HS-27A (cell line): ENCODE measurements around the gene TLCD3A.
A peak's percentile ranks its signal among the peaks of the same experiment; 100 is the strongest.
"Not testable (repeated sequence)": the region's sequence is repeated elsewhere in the genome, so short reads cannot be mapped to it uniquely, and the experiment has no call there.

Experiments used
- DNase-seq: peaks from one replicate; pipeline ENCODE4 v3.0.0-alpha.2; 2012; ENCODE audit warnings: low read depth, missing footprints

Gene TLCD3A

DNA sequence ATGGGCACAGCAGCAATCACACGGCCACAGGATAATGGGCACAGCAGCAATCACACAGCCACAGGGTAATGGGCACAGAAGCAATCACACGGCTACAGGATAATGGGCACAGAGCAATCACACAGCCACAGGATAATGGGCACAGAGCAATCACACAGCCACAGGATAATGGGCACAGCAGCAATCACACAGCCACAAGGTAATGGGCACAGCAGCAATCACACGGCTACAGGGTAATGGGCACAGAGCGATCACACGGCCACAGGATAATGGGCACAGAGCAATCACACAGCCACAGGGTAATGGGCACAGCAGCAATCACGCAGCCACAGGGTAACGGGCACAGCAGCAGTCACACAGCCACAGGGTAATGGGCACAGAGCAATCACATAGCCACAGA lies 17.0 kb downstream of the TLCD3A start:
- not testable (repeated sequence) for DNase-seq

GRCh38 chr17:750431-751037 lies 18.1 kb downstream of the TLCD3A start:
- no peak for DNase-seq

DNA sequence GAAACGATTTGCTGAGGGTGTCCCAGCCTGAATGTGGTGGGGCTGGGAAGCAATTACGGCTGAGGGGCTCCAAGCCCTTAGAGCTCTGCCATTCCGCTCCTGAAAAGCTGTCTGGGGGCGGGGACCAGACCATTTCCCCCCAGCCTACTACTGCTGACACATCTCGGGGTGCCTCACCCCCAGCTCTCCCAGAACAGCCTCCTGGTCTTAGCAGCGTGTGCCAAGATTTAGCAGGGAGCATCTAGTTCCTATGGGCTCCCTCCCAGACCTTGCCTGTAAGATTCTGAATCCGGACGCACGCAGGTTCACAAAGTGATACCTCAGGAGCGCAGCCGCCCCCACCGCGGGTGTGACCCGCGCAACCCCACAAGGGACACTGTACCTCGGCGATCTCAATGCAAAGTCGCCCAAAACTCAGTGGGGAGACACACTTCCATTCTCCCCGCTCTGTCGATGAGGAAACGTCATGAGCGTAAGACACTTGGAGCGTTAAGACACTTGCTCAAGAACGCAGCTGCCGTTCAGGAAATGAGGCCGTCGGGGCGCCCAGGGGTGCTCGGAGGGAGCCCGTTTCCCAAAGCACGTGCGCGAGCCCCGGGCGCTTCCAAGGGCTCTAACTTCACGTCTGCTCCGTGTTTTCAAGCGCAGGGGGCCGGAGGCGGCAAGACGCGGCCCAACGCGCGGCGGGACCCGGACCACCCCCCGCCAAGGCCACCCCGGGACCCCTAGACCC lies 19.0 kb downstream of the TLCD3A start:
- DNase-seq: no peak

- peak; percentile 40 for DNase-seq
Observed at GRCh38 chr17:752002-752619, 19.7 kb downstream of the TLCD3A start, which contains the start of gene GEMIN4. TSS of gene GEMIN4 (minus strand) at chr17:752264. CDS start at chr17:752142, 122 bp downstream.

GRCh38 chr17:752620-753219 lies 20.3 kb downstream of the TLCD3A start:
- DNase-seq: no peak

GRCh38 chr17:753418-753817 lies 21.0 kb downstream of the TLCD3A start:
- DNase-seq: no peak

GRCh38 chr17:755319-755961 lies 23.0 kb downstream of the TLCD3A start:
- DNase-seq: not testable (repeated sequence)

DNA sequence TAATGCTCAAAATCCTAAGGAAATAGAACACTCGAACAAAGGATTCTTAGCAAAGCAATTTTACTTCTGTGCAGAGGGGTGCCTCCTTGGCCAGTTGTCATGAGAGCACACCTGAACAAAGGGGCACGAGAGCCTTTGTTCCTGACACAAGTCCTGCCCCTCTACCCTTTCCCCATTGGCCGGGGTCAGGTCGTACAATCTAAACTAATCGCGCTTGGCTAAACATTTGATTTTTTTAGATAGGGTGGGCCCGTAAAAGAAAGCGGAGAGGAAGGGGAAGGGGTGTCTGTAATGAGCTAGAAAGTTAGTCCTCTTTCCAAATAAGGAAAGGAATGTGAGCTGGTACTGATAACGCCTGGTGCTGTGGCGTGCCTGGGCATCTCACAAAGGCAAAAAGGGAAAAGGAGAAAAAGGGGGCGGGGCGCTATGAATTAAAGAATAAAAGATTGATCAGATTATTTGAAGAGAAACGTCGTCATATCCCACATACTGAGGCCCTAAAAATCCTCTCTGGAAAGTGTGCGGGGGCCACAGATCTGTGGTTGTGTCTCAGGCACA lies 23.7 kb downstream of the TLCD3A start:
- not testable (repeated sequence) for DNase-seq

- DNase-seq: no peak
Observed at GRCh38 chr17:759964-760363, 27.6 kb downstream of the TLCD3A start.

DNA sequence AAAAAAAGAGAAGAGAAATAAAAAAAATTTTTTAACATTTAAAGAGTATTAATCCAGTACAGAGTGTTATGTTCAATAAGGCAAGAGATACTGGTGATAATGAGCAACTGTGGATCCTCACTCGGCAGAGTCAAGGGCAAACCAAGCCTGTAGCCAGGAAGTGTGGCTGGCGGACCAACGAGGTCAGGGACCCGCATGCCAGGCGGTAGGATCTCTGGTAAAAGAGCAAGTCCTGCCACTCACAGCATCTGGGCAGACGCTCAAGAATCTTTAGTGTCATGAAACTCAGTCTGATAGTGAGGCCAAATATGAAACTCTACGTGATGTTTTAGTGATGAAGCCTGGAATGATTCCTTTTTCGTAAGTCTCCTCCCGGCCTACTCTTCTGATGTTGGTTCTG lies 28.0 kb downstream of the TLCD3A start:
- no peak for DNase-seq

- no peak for DNase-seq
Observed at GRCh38 chr17:767076-767475, 34.7 kb downstream of the TLCD3A start.

- DNase-seq: no peak
Observed at GRCh38 chr17:773016-773415, 40.6 kb downstream of the TLCD3A start.

DNA sequence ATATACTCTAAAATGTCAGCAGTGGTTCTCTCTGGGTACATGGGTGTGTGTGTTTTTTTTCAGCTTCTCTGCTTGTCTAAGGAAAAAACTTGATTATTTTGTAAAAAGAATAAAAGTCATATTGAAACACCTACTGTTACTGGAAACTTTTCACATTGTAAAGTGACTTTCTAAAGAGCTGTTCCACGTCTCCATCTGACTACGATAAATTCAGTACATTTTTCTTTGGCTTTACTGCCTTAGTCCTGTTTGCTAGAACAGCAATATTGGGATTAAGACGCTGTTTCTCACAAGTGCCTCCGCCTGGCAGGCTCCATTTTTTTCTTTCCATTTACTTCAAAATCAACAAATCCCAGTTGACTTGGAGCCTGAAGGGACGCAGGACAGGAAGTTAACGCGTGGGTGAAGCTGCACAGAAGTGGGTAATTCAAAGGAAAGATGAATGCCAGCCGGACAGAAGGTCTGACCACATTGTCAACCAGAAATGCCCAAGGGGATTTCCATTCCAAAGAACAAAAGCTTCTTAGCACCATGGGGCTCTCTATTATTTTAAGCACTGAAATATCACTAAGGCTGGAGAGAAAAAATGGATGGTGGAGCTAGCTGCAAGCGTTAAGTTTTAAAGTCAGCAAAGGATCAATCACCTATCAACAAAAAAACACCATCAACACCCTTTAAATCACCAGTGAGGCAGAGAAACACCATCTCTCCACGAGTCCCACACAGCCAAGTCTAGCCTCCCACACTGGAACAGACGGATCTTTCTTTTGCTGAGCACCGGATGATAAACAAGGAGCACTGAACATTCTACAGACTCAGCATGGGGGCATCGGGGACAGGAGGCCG lies 41.3 kb downstream of the TLCD3A start:
- DNase-seq: no peak

DNA sequence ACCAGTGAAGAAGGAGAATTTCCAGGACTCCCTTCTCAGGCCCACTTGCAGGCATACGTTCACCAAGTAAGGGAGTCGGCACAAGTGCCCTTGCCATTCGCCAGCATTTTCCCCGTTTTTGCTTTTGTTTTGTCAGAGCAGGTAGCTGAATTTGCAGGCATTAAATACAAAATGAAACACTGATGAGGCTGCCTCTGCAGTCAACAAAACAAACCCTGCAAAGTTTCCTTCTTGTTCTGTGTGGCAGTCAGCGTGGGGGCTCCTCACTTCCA lies 41.9 kb downstream of the TLCD3A start:
- no peak for DNase-seq

- DNase-seq: no peak
Observed at GRCh38 chr17:778096-778495, 45.7 kb downstream of the TLCD3A start.

DNA sequence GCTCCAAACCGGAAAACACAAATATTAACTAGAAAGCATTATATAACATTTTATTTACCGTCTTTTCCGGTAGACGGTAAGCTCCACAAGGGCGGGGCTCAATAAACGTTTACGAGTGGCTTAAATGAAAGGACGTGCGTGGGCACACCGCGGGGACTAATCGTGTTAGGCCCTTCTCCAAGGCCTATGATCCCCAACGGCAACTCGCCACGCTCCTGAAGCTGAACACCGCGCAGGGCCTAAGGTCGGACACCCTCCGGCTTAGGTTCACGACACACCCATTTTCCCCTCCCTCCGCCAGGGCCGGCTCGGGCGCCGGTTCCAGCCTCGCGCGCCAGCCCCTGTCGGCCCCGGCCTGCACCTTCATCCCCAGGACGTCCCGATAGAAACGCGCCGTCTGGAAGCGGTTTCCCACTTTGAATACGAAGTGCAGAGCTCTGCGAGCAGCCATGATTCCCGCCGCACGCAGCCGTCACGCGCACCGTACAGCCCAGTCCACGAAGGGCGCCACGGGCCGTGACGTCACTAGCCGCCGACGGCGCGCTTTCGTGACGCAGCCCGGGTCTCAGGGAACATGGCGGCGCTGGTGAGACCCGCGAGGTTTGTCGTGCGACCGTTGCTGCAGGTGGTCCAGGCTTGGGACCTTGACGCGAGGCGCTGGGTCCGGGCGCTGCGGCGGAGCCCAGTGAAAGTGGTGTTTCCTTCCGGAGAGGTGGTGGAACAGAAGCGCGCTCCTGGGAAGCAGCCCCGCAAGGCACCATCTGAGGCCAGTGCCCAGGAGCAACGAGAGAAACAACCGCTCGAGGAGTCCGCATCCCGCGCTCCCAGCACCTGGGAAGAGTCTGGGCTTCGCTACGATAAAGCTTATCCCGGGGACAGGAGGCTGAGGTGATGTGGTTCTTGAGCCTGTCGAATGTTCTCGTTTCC lies 49.7 kb downstream of the TLCD3A start, which contains the start of the genes GLOD4 and MRM3:
TSS of gene GLOD4 (minus strand) at position 476 of the 927 bp plus-strand sequence. CDS start at position 451, 25 bp downstream.
TSS of gene MRM3 (plus strand) at position 549 of the 927 bp plus-strand sequence. CDS start at position 575, 26 bp downstream.
- DNase-seq: peak; percentile 43

- no peak for DNase-seq
Observed at GRCh38 chr17:784143-784542, 51.7 kb downstream of the TLCD3A start.

DNA sequence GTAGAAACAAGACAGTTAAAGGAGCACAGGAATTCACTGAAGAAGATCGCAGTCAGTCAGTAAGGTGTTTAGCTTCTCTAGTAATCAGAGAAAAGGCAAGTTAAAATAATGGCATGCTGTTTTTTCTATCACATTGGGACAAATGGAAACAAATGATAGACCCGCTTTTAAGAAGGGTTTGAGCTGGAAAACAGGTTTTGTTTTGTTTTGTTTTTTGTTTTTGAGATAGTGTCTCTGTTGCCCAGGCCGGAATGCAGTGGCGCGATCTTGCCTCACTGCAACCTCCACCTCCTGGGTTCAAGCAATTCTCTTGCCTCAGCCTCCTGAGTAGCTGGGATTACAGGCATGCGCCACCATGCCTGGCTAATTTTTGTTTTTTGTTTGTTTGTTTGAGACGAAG lies 53.5 kb downstream of the TLCD3A start:
- DNase-seq: not testable (repeated sequence)

GRCh38 chr17:787641-788221 lies 55.3 kb downstream of the TLCD3A start:
- DNase-seq: no peak

DNA sequence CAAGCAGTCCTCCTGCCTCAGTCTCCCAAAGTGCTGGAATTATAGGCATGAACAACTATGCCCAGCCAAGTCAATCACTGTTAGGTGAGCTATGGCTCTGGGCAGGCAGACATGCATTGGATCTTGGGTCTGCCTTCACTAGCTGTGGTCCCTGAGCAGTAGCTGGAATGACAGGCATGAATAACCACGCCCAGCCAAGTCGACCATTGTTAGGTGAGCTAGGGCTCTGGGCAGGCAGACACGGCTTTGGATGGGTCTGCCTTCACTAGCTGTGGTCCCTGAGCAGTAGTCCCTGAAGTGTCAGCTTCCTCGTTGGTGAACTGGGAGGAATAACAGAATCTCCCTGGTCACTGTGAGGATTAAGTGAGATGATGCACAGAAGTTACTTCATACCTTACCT lies 56.2 kb downstream of the TLCD3A start:
- no peak for DNase-seq
